Suprapubic skin (tissue), 3 donors: ENCODE results near the gene NTN4.

Experiments used
- POLR2A ChIP-seq, 2 donors: fragments of 450-650 bp; IDR thresholded peaks; one replicate each; pipeline ENCODE4 v1.6.1; 2017; ENCODE audit warnings: antibody characterized with exemption in 2 of 2, mild to moderate bottlenecking in 2 of 2, moderate library complexity in 2 of 2
- TF ChIP-seq, protein P1 (sequence below), 2 donors: fragments of 200-600 bp in 1 of 2; fragments of 450-650 bp in 1 of 2; sonication (generic) in 1 of 2; IDR thresholded peaks; one replicate each; pipeline ENCODE4 v1.5.1; 2016 to 2019; ENCODE audit warnings: antibody characterized with exemption in 2 of 2, mild to moderate bottlenecking in 1 of 2, moderate library complexity in 1 of 2

DNA sequence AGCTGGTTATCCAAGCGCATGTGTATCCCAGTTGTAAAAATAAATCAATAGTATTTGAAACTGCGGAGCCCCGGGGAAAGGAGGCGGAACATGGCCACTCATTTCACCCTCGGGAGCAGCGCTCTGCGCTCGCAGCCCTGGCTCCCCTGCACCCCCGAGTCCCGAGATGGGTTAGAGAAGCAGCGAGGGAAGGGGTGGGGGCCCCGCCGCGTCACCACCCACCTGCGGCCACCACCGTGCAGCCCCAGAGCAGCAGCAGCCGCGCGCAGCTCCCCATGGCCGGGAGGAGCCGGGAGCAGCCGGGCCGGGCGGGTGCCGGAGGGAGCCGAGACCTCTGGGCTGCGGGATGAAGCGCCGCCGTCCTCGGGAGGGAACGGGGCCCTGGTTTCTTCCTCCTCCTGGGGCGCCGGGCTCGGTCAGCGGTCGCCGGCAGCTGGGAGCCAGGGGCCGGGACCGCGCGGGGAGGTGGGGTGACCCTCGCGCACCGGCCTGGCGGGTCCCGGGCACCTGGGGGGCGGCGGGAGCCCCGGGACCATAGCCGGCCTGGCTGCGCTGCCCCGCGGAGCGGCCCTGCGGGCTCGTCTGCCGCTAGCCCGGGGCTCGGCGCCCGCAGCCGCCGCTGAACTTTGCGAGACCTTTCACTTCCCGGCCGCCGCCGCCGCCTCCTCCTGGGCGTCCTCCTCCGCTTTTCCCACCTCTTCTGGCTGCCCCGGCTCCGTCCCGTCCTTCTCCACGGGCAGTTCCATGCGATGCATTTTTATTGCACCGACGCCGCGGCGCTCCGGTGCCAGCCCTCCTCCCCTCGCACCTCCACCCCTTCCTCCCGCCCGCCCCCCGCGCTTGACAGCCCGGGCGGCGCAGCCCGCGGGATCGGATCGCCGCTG, at the start of gene NTN4:
- TF ChIP-seq, protein P1, sequence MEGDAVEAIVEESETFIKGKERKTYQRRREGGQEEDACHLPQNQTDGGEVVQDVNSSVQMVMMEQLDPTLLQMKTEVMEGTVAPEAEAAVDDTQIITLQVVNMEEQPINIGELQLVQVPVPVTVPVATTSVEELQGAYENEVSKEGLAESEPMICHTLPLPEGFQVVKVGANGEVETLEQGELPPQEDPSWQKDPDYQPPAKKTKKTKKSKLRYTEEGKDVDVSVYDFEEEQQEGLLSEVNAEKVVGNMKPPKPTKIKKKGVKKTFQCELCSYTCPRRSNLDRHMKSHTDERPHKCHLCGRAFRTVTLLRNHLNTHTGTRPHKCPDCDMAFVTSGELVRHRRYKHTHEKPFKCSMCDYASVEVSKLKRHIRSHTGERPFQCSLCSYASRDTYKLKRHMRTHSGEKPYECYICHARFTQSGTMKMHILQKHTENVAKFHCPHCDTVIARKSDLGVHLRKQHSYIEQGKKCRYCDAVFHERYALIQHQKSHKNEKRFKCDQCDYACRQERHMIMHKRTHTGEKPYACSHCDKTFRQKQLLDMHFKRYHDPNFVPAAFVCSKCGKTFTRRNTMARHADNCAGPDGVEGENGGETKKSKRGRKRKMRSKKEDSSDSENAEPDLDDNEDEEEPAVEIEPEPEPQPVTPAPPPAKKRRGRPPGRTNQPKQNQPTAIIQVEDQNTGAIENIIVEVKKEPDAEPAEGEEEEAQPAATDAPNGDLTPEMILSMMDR (IDR thresholded peaks at IDR 0.05): no peak
- TF ChIP-seq POLR2A (IDR thresholded peaks at IDR 0.05): no peak
